BJ (cell line): Measurements from ENCODE around the gene TACC2. TPM values are rescaled to one million over a fixed set of nuclear protein-coding genes. Genes with fewer than 3 reads are reported as not detected.

Experiments used
- CTCF ChIA-PET: fragments of 350-600 bp; formaldehyde crosslinking; extraction: SDS; loops from one replicate; lab custom pipeline; 2021; ENCODE audit warnings: antibody characterized with exemption, inconsistent platforms; lab: Yijun Ruan, JAX
- POLR2A ChIA-PET: fragments of 300-600 bp; sonication (Branson Sonifier 250); formaldehyde crosslinking; extraction: SDS; loops from one replicate; lab custom pipeline; 2021; ENCODE audit warnings: antibody characterized with exemption; lab: Charles Lee
- DNase-seq: peaks from one replicate; pipeline ENCODE4 v3.0.0-alpha.2; 2011; ENCODE audit warnings: low read depth
- H3K27me3 ChIP-seq: 2 replicates; pipeline ENCODE4 v1.6.0; 2011; ENCODE audit warnings: low read length; ENCODE audit not compliant: control insufficient read depth, insufficient read depth
- H3K36me3 ChIP-seq: 2 replicates; pipeline ENCODE4 v1.5.1; 2011; ENCODE audit warnings: low read length; ENCODE audit not compliant: control insufficient read depth, insufficient read depth
- H3K4me3 ChIP-seq: 2 replicates; pipeline ENCODE4 v1.5.1; 2011; ENCODE audit warnings: low read depth, mild to moderate bottlenecking, control low read depth, low read length
- CTCF ChIP-seq: IDR thresholded peaks from 2 replicates; pipeline ENCODE4 v1.5.1; 2011; ENCODE audit warnings: low read depth, mild to moderate bottlenecking, control low read depth, inconsistent platforms, low read length, moderate library complexity; ENCODE audit not compliant: insufficient read depth
- polyA plus RNA-seq: library from polyadenylated mRNA; depleted of rRNA; stranded (reverse); fragments of >200 nt; gene quantifications from 2 replicates; pipeline ENCODE4 v1.2.3, GENCODE V29; 2011

Gene TACC2
- polyA plus RNA-seq, 1 experiment = 10.4 TPM

GRCh38 chr10:122298598-122299301 is 309.8 kb downstream of the TACC2 start:
- H3K4me3 ChIP-seq = peak overlapping the region; percentile 10; the same call in 1 of the 2 replicates
- CTCF ChIA-PET = interaction anchor here (0.6 to 4.8 kb wide), 34 partner anchors 9 to 408 kb away, joined by 3 to 73 read pairs (median 5); no protein-coding TSS in a partner anchor
- DNase-seq = no peak
- TF ChIP-seq CTCF = peak; percentile 88
- POLR2A ChIA-PET = interaction anchor here (0.5 kb wide), 1 partner anchor 9 kb away, joined by 5 read pairs; no protein-coding TSS in a partner anchor
- H3K36me3 ChIP-seq = no peaks in the 10 kb centered on the region
- H3K27me3 ChIP-seq = peaks cover 6% of the 10 kb centered on the region

GRCh38 chr10:122299423-122300075 is 310.6 kb downstream of the TACC2 start:
- ChIA-PET CTCF (interaction anchor here (0.6 to 4.8 kb wide), 32 partner anchors 8 to 407 kb away, joined by 3 to 73 read pairs (median 5); no protein-coding TSS in a partner anchor), POLR2A (interaction anchor here (0.5 kb wide), 1 partner anchor 8 kb away, joined by 5 read pairs; no protein-coding TSS in a partner anchor)
- H3K4me3 ChIP-seq = no peak overlapping the region
- peaks cover 6% of the 10 kb centered on the region for H3K27me3 ChIP-seq
- no peaks in the 10 kb centered on the region for H3K36me3 ChIP-seq
- no peak for TF ChIP-seq CTCF
- no peak for DNase-seq

DNA sequence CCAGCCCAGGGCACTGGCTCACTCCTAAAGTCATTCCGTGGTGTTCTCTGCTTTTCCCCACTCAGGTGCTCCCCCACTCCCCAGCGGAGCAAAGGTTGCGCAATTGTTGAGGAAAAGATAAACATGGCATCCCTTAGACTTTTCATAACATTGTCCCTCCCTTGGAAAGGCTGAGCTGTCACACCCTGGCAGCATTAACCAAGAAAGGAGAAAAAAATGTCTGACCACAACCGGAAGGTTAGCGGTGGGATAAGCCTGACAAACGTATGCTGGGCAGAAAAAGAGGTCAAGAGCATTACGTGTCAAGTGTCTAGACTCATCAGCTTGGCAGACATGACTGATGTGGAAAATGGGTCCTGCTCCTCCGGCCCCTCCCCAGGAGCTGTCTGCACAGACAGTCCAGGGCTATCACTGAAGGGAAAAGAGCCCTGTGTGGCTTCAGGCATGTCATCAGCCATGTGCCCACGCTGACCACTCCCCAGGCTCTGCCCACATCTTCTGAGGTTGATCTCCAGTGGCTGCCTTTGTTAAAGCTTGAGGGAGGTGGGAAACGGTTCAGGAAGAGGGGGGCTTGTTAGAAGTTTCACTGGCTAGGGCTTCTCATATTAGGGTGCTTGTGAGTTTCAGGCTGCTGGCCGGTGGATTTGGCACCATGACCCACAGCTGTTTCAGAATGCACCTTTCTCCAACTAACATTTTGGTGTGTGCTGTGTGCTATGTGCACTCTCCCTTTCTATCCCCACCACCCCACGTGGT is 312.3 kb downstream of the TACC2 start:
- ChIA-PET CTCF (interaction anchor here (0.6 to 3.3 kb wide), 8 partner anchors 11 to 266 kb away, joined by 3 to 16 read pairs (median 4); no protein-coding TSS in a partner anchor), POLR2A (no interaction called here)
- 0 out of 2 replicates have a peak, but pooled peaks cover 2% of the 10 kb centered on the region for H3K27me3 ChIP-seq
- TF ChIP-seq CTCF = no peak
- H3K36me3 ChIP-seq = no peaks in the 10 kb centered on the region
- no peak overlapping the region for H3K4me3 ChIP-seq
- DNase-seq = no peak

GRCh38 chr10:122301811-122302115 is 312.8 kb downstream of the TACC2 start:
- POLR2A ChIA-PET = no interaction called here
- no peak for DNase-seq
- no peaks in the 10 kb centered on the region for H3K36me3 ChIP-seq
- TF ChIP-seq CTCF = no peak
- 0 out of 2 replicates have a peak, but pooled peaks cover 2% of the 10 kb centered on the region for H3K27me3 ChIP-seq
- CTCF ChIA-PET = interaction anchor here (0.6 to 3.3 kb wide), 10 partner anchors 11 to 830 kb away, joined by 3 to 16 read pairs (median 4); no protein-coding TSS in a partner anchor
- no peak overlapping the region for H3K4me3 ChIP-seq
